ENCODE measurements around the gene ALPL.

The ALPL gene

DNA sequence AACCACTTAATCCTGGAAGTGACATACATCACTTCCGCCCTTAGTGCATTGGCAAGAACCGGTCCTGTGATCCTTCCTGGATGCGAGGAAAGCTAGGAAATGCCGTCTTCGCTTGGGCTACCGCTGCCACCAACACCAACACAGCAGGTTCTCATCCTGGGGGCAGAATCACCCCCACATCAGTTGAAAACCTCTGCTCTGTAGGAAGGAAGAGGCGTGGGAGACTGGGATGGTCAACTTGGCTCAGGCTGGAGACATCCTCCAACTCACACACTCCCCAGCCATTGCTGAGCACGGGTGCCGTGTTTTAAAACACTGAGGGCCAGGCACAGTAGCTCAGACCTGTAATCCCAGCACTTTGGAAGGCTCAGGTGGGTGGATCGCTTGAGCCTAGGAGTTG lies 74.9 kb downstream of the ALPL start:
- DNase-seq, result no peak

DNA sequence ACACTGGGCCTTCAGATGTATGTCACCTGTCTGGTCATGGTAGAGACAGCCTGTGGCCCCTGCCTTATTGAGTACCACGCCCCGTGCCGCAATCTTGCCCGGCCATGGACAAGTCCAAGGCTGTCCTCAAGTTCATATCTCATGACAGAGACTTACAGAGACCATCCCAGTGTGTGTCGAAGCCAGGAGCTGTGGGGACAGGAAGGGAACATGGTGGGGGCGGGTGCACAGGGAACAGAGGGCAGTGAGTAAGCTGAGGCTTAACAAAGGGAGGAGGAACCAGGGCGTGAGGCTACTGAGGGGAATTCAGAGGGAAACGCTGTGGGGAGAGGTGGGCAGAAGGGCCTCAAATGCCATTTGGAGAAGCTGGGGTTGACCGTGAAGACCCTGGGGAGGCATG lies 75.8 kb downstream of the ALPL start:
- no peak for DNase-seq

DNA sequence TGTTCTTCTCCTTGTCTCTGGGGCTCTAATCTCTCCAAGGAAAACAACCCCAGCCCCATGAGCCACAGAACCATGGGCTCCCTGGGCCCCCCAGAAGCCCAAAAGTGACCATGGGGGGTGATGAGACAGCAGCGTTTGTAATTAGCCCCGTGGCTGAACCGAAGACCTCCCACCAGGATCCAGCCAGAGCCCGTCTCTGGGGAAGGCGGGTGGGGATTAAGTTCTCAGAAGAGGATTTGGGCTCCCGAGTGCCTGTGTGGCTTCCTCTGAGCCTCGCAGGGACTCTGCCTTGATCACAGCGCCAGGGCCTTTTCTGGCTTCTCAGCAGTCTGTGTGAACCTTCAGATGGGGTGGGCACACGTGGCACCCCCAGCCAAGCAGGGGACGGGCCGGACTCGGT lies 77.0 kb downstream of the ALPL start:
- DNase-seq, result no peak

DNA sequence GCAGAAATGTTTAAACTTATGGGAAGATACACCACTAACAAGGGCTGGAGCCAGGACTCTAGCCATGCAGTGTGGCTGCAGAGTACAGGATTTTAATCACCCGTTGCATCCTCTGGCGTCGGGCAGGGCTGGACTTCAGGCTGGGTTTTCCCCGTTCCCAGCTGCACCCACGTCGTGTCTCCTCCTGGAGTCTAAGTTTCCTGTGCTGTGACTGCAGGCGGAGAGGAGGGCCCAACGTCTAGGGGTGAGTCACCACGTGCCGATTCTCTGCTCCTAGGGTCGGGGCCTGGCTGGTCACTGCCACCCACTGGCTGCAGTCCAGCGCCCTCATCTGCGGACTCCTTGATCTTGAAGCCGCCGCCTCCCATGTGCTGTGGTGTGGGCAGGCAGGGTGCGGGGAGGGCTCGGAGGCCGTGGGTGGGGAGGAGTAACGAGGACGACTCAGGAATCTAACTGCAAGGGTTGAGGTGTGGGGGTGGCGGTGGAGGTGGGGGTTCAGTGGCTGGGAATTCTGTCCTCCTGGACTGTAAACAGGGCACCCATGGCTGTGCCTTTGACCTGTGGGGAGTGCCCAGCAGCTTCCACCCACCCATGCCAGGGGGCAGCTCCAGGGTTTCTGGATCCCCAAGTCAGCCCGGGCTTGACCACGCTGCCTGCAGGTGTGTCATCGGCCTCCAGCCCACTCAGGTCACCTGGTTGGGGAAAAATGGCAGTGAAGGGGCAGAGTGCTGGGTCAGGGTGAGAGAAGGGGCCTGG lies 77.8 kb downstream of the ALPL start:
- DNase-seq, result no peak

DNA sequence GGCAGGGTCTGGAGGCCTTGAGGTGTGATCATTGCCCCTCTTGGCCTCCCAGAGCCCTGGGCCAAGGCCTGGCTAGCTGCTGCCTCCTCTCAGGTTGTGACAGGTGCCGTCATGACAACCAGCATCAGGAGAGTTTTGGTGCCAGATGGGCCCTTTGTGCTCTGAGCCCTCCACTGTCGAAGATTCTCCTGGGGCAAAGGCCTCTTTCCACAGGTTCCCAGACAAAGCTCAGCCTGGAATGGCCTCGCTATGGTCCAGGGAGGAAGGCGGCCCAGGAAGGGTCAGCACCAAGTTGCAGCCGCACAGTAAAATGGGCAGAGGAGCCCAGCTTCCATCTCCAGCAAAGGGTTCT lies 78.4 kb downstream of the ALPL start:
- no peak for DNase-seq

DNA sequence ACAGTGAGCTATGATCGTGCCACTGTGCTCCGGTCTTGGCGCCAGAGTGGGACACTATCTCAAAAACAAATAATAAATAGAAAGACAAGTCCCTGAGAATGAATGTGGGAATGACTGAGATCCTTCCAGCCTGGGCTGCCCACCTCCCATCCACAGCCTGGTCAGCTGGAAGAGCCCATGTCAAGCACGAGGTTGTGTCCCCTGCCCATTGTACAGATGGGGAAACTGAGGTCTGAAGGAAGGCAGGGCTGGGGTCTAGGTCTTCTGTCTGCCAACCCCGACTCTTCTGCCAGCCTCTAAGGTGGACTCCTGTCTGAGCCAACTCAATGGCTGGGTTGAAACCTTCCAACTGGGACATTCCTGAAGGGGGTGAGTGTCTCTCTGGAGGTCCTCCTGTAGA lies 80.4 kb downstream of the ALPL start:
- DNase-seq, result no peak

DNA sequence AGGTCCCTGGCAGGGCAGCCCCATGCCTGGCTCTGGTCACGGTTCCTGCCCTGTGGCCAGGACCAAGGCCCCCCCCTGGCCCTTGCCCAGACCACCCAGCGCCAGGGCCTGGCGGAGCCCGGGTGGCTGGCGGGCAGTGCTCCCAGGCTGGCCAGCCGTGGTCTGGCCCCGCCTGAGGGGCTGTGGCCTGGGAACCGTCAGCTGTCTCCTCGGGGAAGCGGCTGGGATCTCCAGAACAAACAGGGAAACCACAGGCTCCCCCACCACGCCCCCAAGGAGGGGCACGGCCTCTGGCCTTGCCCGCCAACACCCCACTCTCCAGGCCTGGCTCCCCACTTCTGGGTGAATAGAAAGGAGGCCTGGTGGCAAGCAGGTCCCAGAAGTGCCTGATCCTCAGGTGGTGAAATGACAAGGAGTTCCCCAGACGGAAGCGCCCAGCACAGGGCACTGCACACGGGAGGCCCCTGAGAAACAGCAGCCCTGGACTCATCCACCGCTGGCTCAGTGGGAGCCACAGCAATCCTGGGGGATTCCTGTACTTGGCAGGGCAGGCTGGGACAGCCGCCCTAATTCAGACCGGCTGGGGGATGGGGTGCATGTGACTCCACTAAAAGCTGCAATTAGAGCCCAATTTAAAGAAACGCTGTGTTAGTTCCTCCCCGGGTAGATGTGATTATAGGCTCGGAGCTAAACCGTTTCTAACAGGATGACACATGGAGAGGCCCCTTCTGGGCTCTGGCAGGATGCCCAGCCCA lies 81.1 kb downstream of the ALPL start:
- DNase-seq, result no peak

DNA sequence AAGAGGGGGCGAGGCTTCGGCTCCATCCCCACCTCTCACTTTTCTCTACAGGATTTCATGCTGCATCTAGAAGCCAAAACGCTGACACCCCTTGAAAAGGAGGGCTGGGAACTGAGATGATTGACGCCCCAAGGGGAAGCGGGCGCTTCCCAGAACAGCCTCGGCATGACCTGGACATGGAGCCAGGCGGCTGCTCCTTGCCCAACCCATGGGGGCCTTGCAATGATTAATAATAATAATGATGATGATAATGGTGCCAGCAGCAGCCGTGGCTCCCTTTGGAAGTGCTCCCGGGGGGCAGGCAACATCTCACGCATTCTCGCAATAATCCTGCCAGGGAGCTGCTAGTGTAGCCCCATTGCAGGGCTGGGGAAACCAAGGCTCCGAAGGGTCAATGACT lies 81.7 kb downstream of the ALPL start:
- no peak for DNase-seq

DNA sequence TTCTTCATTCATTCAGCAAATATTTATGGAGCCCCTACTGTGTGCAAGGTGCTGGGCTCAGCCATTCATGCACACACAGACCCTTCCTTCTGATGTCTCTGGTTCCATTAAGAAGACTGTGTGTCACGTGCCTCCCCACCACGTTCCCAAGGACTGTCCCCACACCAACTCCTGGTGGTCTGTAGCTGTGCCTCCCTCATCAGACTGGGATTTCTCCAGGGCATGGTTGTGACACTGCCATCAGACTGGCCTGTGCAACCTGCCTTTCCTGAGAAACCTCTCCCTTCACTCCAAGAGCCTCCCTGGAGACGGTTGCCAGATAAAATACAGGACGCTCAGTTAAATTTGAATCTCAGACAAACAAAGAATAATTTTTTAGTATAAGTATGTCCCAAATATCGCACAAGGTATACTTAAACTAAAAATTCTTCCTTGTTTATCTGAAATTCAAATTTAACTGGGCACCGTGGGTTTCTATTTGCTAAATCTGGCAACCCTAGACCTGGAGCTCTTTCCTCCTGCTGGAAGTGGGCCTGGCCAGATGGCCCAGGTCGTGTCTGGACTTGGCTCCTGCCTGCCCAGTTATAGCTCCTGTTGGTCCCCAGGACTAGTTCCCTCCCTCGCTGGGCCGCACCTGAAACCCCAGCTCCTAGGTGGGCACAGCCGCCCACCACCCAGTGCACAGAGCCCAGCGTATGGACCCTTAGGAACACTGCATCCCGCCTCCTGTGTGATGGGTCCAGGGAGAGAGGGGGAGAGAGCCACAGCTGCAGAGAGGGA lies 83.1 kb downstream of the ALPL start:
- DNase-seq, result no peak

DNA sequence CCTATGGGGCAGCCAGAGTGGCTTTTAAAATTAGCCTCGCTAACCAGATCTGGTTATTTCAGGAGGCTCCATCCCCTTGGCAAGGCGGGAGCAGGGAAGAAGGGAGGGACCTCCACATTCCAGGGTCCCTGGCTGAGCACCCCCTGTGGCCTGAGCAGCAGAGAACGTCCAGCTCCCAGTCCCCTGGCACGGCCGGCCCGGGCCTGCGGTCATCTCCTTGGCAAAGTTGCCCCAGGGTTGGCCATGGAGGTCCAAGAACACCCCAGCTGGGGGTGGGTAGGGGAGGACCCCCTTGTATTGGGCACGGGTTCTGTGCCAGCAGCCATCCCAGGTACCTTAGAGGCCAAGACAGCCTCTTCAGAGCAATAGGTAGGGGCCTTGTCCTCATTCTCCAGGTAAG lies 84.0 kb downstream of the ALPL start:
- DNase-seq, result no peak

DNA sequence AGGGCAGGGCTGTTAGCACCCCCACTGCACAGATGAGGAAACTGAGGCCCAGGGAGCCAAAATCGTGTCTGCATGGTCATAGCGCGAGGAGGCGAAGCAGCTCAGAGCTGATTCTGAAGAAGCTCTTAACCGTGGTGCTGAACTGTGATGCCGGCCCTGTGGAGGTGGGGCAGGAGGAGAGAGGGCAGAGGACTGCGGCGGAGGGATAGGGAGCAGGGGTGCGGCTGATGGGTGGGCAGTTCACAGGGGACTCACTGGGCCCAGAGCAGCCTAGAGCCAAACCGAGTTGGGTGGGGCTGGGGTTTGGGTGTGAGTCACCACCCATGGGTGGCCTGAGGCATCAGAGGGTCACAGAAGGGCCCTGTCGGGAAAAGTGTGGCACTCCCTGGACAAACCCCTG lies 85.3 kb downstream of the ALPL start:
- DNase-seq, result no peak

DNA sequence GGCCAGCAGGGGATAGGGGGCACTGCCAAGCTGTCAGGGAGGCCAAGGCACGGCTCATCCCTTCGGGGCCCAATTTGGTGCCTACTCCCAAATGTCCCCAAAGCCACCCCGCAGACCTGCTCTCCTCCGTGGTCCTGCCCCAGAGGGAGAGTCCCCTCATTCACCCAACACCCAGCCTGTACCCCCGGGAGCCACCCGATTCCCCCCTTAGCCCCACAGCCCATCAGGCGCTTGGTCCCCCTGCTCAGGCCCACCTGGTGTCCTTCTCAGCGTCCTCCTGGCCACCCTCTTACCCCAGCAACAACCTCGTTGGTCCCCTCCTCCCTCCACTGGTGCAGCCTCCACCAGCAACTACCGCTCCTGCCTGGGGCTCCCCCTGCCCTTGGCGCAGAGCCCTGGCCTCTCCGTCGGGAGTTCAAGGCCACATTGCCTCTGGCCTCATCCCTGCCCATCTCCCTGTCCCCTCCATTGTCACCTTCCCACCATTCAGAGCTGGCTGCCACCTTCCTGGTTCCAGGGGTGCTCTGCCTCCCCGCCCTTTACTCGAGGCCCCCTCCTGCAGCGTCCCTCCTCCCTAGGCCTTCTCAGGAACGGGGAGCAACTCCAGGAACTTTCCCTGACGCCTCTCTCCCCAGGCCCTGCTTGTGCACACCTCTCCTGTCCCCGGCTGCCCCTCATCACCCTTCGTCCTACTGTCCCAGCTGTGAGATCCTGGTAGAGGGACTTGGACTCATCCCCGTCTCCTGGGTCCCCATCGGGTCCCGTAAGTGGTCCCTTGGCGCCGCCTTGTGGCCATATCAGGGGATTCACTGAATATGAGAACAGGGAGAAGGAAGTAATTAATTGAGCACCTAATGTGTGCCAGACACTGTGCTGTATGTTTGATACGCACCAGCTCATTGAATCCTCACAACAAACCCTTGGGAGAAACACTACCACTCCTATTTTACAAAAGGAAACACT lies 86.0 kb downstream of the ALPL start:
- DNase-seq, result no peak

DNA sequence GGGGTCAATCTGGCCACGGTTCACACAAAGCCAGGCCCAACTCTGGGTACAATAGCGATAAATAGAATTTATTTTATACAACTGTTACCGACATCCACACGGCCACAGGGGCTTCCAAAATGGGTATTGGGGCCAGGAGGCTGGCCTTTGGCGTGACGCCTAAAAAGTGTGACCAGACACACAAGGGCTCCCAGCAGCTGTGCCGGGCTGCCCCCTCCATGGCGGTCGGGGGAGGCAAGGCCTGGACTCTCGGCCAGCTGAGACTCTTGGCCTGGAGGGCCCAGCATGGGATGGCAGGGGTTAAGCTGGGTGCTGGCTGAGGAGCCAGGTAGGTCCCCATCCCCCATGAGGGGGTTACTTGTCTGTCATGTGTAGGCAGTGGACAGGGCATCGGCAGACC lies 87.0 kb downstream of the ALPL start:
- DNase-seq, result no peak

DNA sequence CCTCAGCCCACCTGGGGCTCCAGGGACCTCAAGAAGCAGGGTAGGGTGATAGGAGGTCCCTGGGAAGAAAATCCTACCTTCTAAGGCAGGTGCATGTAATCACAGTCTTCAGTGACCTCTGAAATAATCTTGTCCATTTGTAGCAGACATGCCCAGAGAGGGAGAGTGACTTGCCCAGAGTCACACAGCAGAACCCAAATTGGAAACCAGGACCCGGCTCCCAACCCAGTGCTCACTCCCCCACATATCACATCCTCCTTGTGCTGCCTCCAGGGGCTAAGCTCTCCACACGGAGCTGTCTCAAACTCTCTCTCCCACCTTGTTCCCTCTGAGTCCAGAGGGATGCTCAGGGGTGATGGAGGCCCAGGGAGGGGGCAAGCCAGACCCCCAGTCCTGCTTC lies 87.4 kb downstream of the ALPL start:
- DNase-seq, result no peak

DNA sequence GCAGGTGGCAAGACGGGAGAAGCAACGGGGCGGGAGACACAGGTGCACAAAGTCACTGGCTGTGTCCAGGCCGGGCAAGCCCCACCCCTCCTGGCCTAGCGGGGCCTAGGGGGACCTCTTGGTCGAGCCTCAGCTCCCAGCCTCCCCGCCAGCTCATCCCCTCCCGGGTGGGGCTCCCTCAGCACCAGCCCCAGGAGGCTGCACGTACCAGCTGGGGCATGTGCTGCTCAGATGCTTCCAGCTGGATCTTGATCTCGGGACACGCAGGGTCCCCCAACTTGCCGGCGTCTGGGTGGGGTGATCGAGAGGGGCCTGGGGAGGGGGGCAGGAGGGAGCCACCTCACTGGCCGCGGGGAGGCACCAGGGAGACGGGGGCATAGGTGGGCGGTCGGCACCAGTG lies 88.5 kb downstream of the ALPL start:
- DNase-seq, result no peak

DNA sequence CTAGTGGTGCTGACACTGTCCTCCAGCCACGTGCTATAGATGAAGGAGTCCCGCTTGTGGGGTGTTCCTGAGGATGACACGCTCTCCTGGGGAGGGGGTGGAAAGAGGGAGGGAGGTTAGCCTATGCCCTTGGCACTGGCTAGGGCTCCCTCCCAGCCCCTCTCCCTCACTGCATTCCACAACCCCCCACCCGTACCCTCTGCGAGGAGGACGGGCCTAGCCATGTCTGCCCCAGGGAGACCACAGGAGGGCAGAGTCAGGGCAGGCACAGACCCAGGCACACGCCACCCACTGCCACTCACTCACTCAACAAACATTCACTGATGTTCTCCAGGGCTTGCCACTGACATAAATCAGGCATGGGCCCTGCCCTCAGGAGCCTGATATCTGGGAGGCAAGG lies 89.2 kb downstream of the ALPL start:
- no peak for DNase-seq

DNA sequence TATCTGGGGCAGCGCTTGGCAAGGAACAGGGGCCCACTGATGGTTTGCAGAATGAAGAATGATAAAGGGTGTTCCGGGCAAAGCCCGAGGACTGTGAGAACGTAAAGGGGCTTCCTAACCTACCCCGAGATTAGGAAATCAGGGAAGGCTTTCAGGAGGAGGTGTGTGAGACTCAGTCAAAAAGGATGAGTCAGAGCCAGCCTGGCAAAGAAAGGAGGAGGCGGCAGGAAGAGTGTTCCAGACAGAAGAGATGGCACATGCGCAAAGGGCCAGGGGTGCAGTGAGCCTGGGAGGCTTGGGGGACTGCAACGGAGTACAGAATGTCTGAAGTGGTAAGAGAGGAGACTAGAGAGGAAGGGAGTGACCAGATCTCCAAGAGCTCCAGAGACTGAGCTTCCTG lies 89.7 kb downstream of the ALPL start:
- DNase-seq, result no peak

DNA sequence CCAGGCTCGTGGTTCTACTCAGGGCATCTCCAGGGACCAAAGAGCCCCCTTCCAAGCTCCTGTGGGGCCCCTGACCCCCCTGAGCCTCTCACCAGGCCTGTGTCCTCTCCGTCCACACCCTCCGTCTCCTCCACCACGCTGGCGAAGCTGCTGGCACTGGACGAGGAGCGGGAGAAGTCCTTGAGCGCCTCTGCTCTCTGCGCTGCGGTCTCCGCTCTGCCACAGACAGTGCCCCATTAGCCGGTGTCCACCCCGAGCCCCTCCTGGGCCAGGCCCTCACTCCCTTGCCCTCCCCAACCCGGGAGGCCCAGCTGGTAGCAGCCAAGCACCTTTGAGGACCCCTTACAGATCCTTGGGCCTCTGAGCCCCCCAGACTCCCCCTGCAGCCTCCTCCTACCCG lies 90.2 kb downstream of the ALPL start:
- no peak for DNase-seq

DNA sequence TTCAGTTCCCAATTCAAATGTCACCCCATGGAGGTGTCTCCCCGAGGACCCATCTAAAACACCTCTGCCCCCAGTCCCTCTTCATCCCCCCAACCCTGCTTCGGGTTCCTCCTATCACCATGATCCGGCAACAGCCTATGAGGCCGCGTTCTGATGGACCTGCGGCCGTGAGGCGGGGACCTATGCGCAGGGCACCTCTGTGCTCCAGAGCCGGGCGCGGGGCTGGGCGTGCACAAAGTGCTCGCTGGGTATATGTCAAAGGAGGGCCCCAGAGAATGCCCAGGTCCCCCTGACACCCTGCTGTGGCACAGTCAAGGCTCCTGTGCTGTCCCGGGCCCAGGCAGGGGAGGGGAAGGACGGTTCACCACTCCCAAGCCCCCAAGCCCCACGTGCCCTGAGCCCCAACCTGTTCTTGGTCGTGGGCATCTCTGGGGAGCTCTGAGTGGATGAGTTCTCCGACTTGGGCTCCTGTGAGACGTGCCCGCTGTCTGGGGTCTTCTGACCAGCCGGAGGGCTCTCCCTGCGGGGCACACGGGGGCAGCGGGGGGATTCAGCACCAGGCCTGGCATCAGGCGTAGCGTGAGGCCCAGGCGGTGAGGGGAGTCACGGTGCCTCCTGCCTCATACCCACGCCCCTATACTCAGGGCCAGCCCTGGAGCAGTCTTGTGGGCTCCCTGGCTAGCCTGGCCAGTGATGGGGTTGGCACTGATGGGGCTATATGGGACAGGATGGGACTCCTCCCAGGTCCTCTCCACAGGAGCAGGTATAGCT lies 92.2 kb downstream of the ALPL start:
- no peak for DNase-seq

DNA sequence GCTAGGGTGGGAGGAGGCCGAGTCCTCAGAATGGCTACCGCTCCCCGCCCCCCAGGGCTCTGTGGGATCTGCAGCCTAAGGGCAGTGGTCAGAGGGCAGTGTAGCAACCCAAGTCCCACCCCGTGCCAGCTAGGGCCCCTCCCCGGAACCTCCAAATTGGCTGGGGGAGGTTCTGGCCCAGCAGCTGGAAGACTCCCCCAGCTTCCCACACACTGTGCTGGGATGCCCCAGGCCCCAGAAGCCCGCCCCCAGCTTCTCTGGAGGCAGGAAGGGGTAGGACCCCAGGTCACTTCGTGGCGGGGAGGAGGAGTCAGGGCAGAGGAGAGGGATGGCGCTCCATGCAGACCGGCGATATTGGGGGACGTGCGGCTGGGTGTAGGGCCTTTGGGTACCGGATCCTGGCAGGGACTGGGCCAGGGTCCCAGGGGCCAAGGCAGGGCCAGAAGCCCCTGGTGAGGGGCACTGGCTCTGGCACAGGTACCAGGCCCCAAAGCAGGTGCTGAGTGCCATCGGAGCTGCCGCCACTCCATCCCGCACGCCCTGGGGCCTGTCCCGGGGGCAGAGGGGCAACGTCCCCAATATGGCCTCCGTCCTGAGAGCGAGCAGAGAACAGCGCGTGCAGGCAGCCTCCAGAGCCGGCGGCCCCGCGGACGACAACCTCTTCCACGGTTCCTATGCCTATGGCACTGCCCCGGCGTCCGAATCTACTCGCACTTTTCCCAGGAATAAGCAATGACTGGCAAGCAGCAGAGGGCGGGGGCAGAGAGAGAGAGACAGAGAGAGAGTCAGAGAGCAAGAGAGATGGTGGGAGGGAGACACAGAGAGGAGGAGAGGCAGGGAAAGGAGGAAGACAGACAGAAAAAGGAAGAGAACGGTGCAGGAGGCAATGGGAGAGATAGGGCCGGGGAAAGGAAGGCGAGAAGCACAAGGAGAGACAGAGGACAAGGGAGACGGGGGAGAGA lies 94.2 kb downstream of the ALPL start:
- DNase-seq, result no peak

Data from NCI-H2107 (cell line).